Spleen (tissue), 11 donors: ENCODE data around the gene MRPL40. TPM values are rescaled to one million over a fixed set of nuclear protein-coding genes. Genes with fewer than 3 reads are reported as not detected.

Experiments
- DNase-seq: peaks from one replicate; pipeline ENCODE4 v3.0.0-alpha.2; 2020
- H3K27ac ChIP-seq, 8 donors: fragments of 200-600 bp; sonication (generic) in 7 of 8; 1 replicate in 4 of 8; 2 replicates in 4 of 8; pipeline versions ENCODE4 v1.5.0 to v1.8.0; 2016 to 2021; ENCODE audit warnings: inconsistent platforms in 4 of 8, mild to moderate bottlenecking in 4 of 8, moderate library complexity in 1 of 8
- H3K27me3 ChIP-seq, 7 donors: fragments of 200-600 bp; sonication (generic) in 6 of 7; replicated peaks in 1 of 7; 1 replicate in 4 of 7; 2 replicates in 3 of 7; pipeline versions ENCODE4 v1.5.0 to v1.8.0; 2016 to 2021; ENCODE audit warnings: inconsistent platforms in 3 of 7, mild to moderate bottlenecking in 1 of 7
- H3K36me3 ChIP-seq, 6 donors: fragments of 200-600 bp; sonication (generic) in 5 of 6; 1 replicate in 4 of 6; 2 replicates in 2 of 6; pipeline versions ENCODE4 v1.5.0 to v1.8.0; 2016 to 2021; ENCODE audit warnings: inconsistent platforms in 2 of 6
- H3K4me1 ChIP-seq, 6 donors: fragments of 200-600 bp; sonication (generic) in 5 of 6; 1 replicate in 3 of 6; 2 replicates in 3 of 6; pipeline versions ENCODE4 v1.5.0 to v1.8.0; 2016 to 2021; ENCODE audit warnings: inconsistent platforms in 3 of 6
- H3K4me3 ChIP-seq, 8 donors: fragments of 200-600 bp; sonication (generic) in 7 of 8; 1 replicate in 4 of 8; 2 replicates in 4 of 8; pipeline versions ENCODE4 v1.5.0 to v1.8.0; 2016 to 2021; ENCODE audit warnings: inconsistent platforms in 4 of 8, mild to moderate bottlenecking in 4 of 8, moderate library complexity in 2 of 8
- H3K9me3 ChIP-seq, 8 donors: fragments of 200-600 bp; sonication (generic) in 7 of 8; 1 replicate in 4 of 8; 2 replicates in 4 of 8; pipeline versions ENCODE4 v1.5.0 to v1.8.0; 2016 to 2021; ENCODE audit warnings: inconsistent platforms in 4 of 8
- CTCF ChIP-seq, 11 experiments: fragments of 200-600 bp in 7 of 11; fragments of 450-650 bp in 4 of 11; sonication (generic) in 4 of 11; IDR thresholded peaks in 8 of 11; conservative IDR thresholded peaks in 3 of 11; 1 replicate in 7 of 11; 2 replicates in 4 of 11; pipeline versions ENCODE4 v1.4.0 to v1.8.0; 2016 to 2021; ENCODE audit warnings: antibody characterized with exemption in 11 of 11, inconsistent platforms in 4 of 11, mild to moderate bottlenecking in 1 of 11
- POLR2A ChIP-seq, 3 donors: fragments of 450-650 bp; IDR thresholded peaks; one replicate each; pipeline ENCODE4 v1.5.1; 2017; ENCODE audit warnings: antibody characterized with exemption in 3 of 3, mild to moderate bottlenecking in 1 of 3
- POLR2AphosphoS5 ChIP-seq, 3 donors: sonication (generic); formaldehyde crosslinking; IDR thresholded peaks; one replicate each; pipeline ENCODE4 v1.5.1; 2017; ENCODE audit warnings: antibody characterized with exemption in 3 of 3
- WGBS, 5 donors: extraction: QIAGEN DNeasy Blood & Tissue Kit in 3 of 5; methylation state at CpG; one replicate each; pipeline versions ENCODE4 v1.1.5 to v1.1.7; 2013 to 2018; 5-methylcytosine and 5-hydroxymethylcytosine counted together
- intact Hi-C: fragments of 100-400 bp; cut with DNase I; formaldehyde crosslinking; loops from one replicate; pipeline ENCODE4 v1.15.0; 2023; ENCODE audit warnings: low total_unique reads
- polyA plus RNA-seq, 3 donors: library from polyadenylated mRNA; stranded (reverse); fragments of 200-250 nt; gene quantifications; one replicate each; pipeline ENCODE4 v1.2.1, GENCODE V29; 2013
- total RNA-seq, 7 donors: library from RNA; depleted of rRNA in 3 of 7; stranded (reverse); fragments of >200 nt in 3 of 7; fragmentation: NEBNext Ultra II Directional in 4 of 7; extraction: Animal tissue kit (Norgen Biotek cat#: 25700) in 4 of 7; gene quantifications; one replicate each; pipeline versions ENCODE4 v1.1.0 to v1.2.1, GENCODE V29; 2016 to 2021
- donor health status: healthy with polysubstance abuse.
- donor health status: DM: no; HTN: no; CAD: no; lungs with moderate emphysema.
- donor health status: DM: no; HTN: no; CAD: no.
- donor health status: Bipolar disorder and iron deficiency.
- donor health status: healthy.
- donor health status: DM: no; HTN: no; CAD: no.
- donor health status: DM: yes; HTN: yes; CAD: no.

The MRPL40 gene
- total and polyA plus RNA-seq, 10 donors = 11.7 to 55.7 (median 21.6) TPM

- peaks cover 0 to 2% (median 0%) of the 10 kb centered on the region in 6 donors for H3K4me1 ChIP-seq
- no peak overlapping the region for H3K27ac ChIP-seq
- H3K36me3 ChIP-seq = peaks cover 3 to 95% (median 73%) of the 10 kb centered on the region in 6 donors
- no peak for DNase-seq
- WGBS, 5 donors = 87 to 93% (median 90%) methylated on average over 6 of the region's 6 CpGs
- H3K27me3 ChIP-seq = no peaks in the 10 kb centered on the region
- intact Hi-C loops = no loop called here
- H3K4me3 ChIP-seq = no peak overlapping the region
- TF ChIP-seq POLR2AphosphoS5 (IDR thresholded peaks at IDR 0.05) (no peak), CTCF (IDR thresholded peaks at IDR 0.05 in 8 of 11, conservative IDR thresholded peaks at IDR 0.05 in 3 of 11) (no peak), POLR2A (IDR thresholded peaks at IDR 0.05) (no peak)
- H3K9me3 ChIP-seq = no peaks in the 10 kb centered on the region
Measured at GRCh38 chr22:19454156-19454555, 21.8 kb downstream of the MRPL40 start.

DNA sequence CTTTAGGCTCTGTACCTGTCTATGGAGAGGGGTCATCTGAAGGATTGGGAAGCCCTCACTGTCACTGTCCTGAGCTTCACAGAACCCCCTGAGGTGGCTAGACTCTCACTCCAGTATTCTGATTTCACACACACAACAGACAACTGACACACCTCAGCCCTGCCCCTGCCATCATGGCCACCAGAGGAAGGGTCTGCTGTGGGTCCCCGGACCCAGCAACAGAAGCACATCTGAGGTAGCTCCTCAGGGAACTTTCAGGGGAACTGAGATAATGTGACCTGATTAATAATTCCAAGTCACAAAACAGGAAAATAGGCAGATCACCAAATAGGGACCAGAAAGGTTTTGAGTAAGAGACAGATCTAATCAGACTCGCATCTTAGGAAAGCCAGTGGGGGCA is 22.7 kb downstream of the MRPL40 start:
- no peak overlapping the region for H3K27ac ChIP-seq
- H3K4me3 ChIP-seq = no peak overlapping the region
- no peak for DNase-seq
- H3K27me3 ChIP-seq = no peaks in the 10 kb centered on the region
- H3K9me3 ChIP-seq = no peaks in the 10 kb centered on the region
- H3K4me1 ChIP-seq = no peaks in the 10 kb centered on the region
- WGBS, 5 donors = 94 to 100% (median 96%) methylated on average over 2 of the region's 2 CpGs
- H3K36me3 ChIP-seq = peaks cover 3 to 100% (median 76%) of the 10 kb centered on the region in 6 donors
- no peak for TF ChIP-seq POLR2AphosphoS5 (IDR thresholded peaks at IDR 0.05)
- no peak for TF ChIP-seq CTCF (IDR thresholded peaks at IDR 0.05 in 8 of 11, conservative IDR thresholded peaks at IDR 0.05 in 3 of 11)
- no peak for TF ChIP-seq POLR2A (IDR thresholded peaks at IDR 0.05)
- intact Hi-C loops = no loop called here

DNA sequence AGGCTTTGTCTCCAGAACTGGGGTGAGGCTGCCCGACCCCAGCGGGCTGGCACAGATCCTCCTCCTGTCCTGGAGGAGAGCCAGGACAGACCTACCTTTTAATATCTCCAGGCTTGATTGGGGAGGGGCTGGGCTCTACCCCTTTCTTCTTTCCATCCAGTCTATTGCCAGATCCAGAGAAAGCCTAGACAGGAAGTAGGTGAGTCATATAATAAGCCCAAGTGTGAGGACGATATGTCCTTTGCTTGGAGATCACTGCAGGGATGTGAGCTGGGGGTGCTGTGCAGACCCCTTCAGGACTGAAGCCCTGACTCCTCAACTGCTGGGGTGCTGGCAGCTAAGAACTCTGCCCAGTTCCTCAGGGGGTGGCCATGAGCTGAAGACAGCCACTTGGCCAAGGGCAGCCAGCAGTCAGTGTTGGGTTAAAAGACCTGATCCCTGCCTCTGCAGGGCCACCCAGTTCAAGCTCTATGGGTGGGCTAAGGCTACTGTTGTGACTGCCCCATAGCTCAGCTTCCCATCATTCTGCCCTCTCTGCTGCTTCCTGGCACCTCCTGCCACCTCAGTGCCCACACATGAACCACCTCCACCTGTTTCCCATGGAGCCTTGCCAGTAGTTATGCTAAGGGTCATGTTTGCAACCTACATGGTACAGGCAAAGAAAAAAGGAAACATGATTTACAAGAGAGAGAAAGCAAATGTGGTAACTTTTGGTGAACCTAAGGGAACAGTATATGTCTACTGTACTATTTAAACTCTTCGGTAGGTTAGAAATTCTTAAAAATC is 23.4 kb downstream of the MRPL40 start:
- peaks cover 3 to 100% (median 77%) of the 10 kb centered on the region in 6 donors for H3K36me3 ChIP-seq
- H3K27me3 ChIP-seq = no peaks in the 10 kb centered on the region
- 82 to 93% (median 88%) methylated on average over 4 of the region's 4 CpGs for WGBS, 5 donors
- no peak for DNase-seq
- TF ChIP-seq POLR2AphosphoS5 (IDR thresholded peaks at IDR 0.05) (no peak), POLR2A (IDR thresholded peaks at IDR 0.05) (no peak), CTCF (IDR thresholded peaks at IDR 0.05 in 8 of 11, conservative IDR thresholded peaks at IDR 0.05 in 3 of 11) (no peak)
- intact Hi-C loops = no loop called here
- H3K4me3 ChIP-seq = no peak overlapping the region
- H3K9me3 ChIP-seq = no peaks in the 10 kb centered on the region
- H3K27ac ChIP-seq = no peak overlapping the region
- H3K4me1 ChIP-seq = no peaks in the 10 kb centered on the region

DNA sequence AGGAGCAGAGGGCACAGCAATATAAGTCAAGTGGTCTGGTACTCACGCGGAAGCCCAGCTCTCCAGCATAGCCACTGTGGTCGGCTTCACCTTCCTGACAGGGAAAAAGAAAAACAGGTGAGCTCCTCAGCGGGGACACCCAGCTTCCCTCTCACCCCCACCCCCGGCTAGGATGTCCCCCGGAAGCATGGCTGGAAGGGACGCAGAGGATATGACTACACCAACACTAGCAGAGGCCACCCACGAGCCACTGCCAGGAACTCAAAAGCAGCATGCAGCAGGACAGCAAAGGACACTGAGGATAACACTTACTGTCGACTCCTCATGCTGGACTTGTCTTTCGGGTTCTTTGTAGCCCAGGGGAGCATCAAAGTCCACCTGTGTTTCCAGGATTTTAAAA is 24.2 kb downstream of the MRPL40 start:
- DNase-seq = no peak
- no peaks in the 10 kb centered on the region for H3K9me3 ChIP-seq
- H3K27ac ChIP-seq = no peak overlapping the region
- H3K4me3 ChIP-seq = no peak overlapping the region
- no peaks in the 10 kb centered on the region for H3K27me3 ChIP-seq
- 93 to 98% (median 96%) methylated on average over 10 of the region's 10 CpGs for WGBS, 5 donors
- no peaks in the 10 kb centered on the region for H3K4me1 ChIP-seq
- peaks cover 3 to 100% (median 80%) of the 10 kb centered on the region in 6 donors for H3K36me3 ChIP-seq
- TF ChIP-seq POLR2A (IDR thresholded peaks at IDR 0.05) = no peak
- TF ChIP-seq CTCF (IDR thresholded peaks at IDR 0.05 in 8 of 11, conservative IDR thresholded peaks at IDR 0.05 in 3 of 11) = no peak
- TF ChIP-seq POLR2AphosphoS5 (IDR thresholded peaks at IDR 0.05) = no peak
- intact Hi-C loops = no loop called here
